Osteoblast (primary cell): Measurements from ENCODE around the gene PODXL2. TPM values are rescaled to one million over a fixed set of nuclear protein-coding genes. Genes with fewer than 3 reads are reported as not detected.

Experiments used
- DNase-seq: peaks from one replicate; pipeline ENCODE4 v3.0.0; 2011; ENCODE audit warnings: low spot score, mixed read lengths; ENCODE audit not compliant: insufficient read length; ENCODE audit errors: missing footprints
- H2AFZ ChIP-seq: 2 replicates; pipeline ENCODE4 v1.6.0; 2011; ENCODE audit warnings: mild to moderate bottlenecking, low read length
- H3K27ac ChIP-seq: 2 replicates; pipeline ENCODE4 v1.5.1; 2011; ENCODE audit warnings: mild to moderate bottlenecking, low read depth, low read length, moderate library complexity
- H3K27me3 ChIP-seq: 2 replicates; pipeline ENCODE4 v1.6.0; 2012; ENCODE audit warnings: mild to moderate bottlenecking, control low read depth, inconsistent platforms, low read length, moderate library complexity; ENCODE audit not compliant: insufficient read depth
- H3K36me3 ChIP-seq: 2 replicates; pipeline ENCODE4 v1.5.1; 2011; ENCODE audit warnings: mild to moderate bottlenecking, low read length, control low read depth, moderate library complexity; ENCODE audit not compliant: insufficient read depth
- H3K4me1 ChIP-seq: 2 replicates; pipeline ENCODE4 v1.5.1; 2011; ENCODE audit warnings: mild to moderate bottlenecking, low read length, control low read depth, moderate library complexity; ENCODE audit not compliant: insufficient read depth
- H3K4me2 ChIP-seq: 2 replicates; pipeline ENCODE4 v1.6.0; 2011; ENCODE audit warnings: mild to moderate bottlenecking, low read length; ENCODE audit not compliant: insufficient read depth
- H3K4me3 ChIP-seq: fragments of 200-600 bp; sonication (generic); 3 replicates; pipeline ENCODE4 v1.5.1; 2012; ENCODE audit warnings: mild to moderate bottlenecking, low read length, inconsistent platforms; ENCODE audit not compliant: insufficient read depth
- H3K79me2 ChIP-seq: 2 replicates; pipeline ENCODE4 v1.6.0; 2012; ENCODE audit warnings: mild to moderate bottlenecking, low read length, control low read depth, inconsistent platforms; ENCODE audit not compliant: insufficient read depth
- H3K9me3 ChIP-seq: 2 replicates; pipeline ENCODE4 v1.5.1; 2011; ENCODE audit warnings: low read depth, low read length, control low read depth
- H4K20me1 ChIP-seq: 2 replicates; pipeline ENCODE4 v1.6.0; 2012; ENCODE audit warnings: mild to moderate bottlenecking, low read length, control low read depth; ENCODE audit not compliant: insufficient read depth
- total RNA-seq: library from RNA; depleted of rRNA; stranded (reverse); fragments of >200 nt; gene quantifications from 2 replicates; pipeline ENCODE4 v1.2.3, GENCODE V29; 2012
- TF ChIP-seq, protein P1 (sequence below): IDR thresholded peaks from 2 replicates; pipeline ENCODE4 v1.5.1; 2011; ENCODE audit warnings: mild to moderate bottlenecking, low read depth, low read length, moderate library complexity; ENCODE audit errors: extremely low read depth

PODXL2 gene
- total RNA-seq, 1 donor, result 0.36 TPM

DNA sequence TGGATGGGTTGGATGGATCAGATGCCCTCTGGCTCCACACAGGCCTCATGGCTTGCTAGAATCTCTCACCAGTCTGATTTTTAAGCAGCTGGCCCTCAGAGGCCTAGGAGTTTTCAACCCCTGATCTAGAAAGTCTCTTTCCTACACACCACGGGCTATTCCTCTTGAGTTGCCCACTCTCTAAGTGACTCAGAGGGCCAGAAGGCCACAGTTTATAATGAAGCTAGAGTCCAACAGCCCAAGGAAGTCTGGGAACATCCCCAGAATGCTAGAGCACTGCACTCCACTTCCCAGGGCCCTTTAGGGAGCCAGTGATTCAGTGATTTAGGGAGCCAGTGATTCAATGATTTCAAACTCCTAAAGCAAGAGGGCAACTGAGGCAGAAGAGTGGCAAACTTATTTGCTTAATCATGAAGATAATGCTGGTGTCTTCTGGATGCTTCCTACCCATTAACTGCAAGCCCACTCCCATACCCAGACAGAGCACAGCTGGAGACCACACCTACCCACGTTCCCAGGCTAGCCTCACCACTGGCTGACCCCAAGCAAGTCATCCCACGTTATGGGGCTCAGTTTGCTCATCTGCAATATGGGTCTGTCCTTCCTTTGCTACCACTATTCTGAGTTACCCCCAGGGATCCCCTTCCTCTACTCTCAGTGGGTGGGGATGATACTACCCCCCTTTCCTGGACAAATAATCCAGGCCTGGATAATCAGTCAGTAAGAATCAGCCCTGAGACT lies 80.5 kb downstream of the PODXL2 start:
- Histone ChIP-seq H3K4me1 (peaks cover 6% of the 10 kb centered on the region), H3K4me2 (no peak overlapping the region), H3K27me3 (no peaks in the 10 kb centered on the region), H3K36me3 (peaks cover 2% of the 10 kb centered on the region), H2AFZ (no peak overlapping the region), H4K20me1 (no peaks in the 10 kb centered on the region), H3K27ac (peak overlapping the region; percentile 1), H3K79me2 (no peaks in the 10 kb centered on the region), H3K9me3 (no peaks in the 10 kb centered on the region), H3K4me3 (no peak overlapping the region)
- peak; percentile 83 for DNase-seq
- TF ChIP-seq, protein P1, sequence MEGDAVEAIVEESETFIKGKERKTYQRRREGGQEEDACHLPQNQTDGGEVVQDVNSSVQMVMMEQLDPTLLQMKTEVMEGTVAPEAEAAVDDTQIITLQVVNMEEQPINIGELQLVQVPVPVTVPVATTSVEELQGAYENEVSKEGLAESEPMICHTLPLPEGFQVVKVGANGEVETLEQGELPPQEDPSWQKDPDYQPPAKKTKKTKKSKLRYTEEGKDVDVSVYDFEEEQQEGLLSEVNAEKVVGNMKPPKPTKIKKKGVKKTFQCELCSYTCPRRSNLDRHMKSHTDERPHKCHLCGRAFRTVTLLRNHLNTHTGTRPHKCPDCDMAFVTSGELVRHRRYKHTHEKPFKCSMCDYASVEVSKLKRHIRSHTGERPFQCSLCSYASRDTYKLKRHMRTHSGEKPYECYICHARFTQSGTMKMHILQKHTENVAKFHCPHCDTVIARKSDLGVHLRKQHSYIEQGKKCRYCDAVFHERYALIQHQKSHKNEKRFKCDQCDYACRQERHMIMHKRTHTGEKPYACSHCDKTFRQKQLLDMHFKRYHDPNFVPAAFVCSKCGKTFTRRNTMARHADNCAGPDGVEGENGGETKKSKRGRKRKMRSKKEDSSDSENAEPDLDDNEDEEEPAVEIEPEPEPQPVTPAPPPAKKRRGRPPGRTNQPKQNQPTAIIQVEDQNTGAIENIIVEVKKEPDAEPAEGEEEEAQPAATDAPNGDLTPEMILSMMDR, result no peak

DNA sequence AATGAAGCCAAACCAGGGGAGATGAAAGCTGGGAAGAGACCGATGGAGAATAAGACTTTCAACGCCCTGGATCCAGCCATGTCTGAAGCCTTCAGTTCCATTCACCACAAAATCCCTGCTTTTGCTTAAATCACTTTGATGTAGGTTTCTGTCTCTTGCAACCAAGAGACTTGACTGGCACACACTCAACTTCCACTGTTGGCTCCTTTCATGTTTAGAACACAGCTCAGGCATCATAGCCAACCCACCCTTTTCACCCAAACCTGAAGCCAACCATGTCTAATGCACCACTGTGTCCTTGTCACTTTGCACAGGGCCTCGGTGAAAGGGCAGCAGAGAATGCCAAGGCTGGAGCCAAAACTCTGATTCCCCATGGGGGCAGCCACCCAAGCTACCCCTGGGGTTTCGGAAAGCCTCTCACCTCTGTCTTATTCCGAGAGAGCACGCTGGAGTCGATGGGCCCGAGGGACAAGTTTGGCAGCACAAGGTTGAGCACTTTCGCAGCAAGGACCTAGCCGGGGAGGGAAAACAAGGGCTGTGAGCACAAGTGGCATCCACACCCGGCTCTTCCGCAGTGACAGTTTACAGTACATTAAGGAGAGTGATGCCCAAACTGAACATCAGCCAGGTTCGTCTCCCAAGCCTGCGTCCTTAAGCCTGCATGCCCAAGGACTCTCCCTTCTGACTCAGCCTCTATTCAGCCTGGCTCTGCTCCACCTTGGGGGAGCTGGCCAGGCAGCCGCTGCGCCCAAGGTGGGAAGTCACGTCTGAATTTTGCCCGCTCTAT lies 81.4 kb downstream of the PODXL2 start:
- Histone ChIP-seq H2AFZ (no peak overlapping the region), H3K27ac (no peak overlapping the region), H3K27me3 (no peaks in the 10 kb centered on the region), H3K9me3 (no peaks in the 10 kb centered on the region), H3K4me2 (no peak overlapping the region), H3K79me2 (no peaks in the 10 kb centered on the region), H3K4me1 (peaks cover 6% of the 10 kb centered on the region), H3K4me3 (no peak overlapping the region), H4K20me1 (no peaks in the 10 kb centered on the region), H3K36me3 (peaks cover 4% of the 10 kb centered on the region)
- TF ChIP-seq, protein P1, result no peak
- no peak for DNase-seq

DNA sequence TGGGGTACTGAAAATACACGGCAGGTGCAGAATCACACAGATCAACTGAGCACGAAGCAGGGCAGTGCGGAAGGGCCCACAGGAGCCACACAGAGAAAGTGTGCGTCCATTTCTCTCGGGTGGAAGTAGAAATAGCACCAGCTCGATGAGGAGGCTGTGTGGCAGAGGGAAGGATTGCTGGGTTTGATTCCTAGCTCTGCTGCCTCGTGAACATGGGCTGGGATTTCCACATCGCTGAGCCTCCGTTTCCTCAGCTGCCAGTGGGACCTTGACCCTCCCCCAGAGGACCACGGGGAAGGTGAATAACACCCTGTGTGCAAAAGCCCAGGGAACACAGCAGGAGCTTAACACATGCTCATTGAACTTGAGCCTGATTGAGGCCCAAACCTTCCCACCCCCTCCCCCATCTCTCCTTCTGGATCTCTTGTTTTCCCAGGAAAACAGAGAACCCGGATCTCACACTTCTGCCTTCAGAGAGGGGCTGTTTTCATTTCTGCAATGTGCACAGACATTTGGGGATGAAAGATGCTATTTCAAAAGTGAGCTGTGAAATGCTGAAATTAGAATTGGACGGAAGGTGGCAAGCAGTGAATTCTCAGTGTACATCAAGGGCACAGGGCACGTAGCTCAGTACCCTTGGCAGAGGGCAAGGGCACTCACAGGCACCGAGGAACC lies 82.2 kb downstream of the PODXL2 start:
- no peaks in the 10 kb centered on the region for H3K27me3 ChIP-seq
- no peak overlapping the region for H2AFZ ChIP-seq
- H3K27ac ChIP-seq, result no peak overlapping the region
- H3K9me3 ChIP-seq, result no peaks in the 10 kb centered on the region
- no peak overlapping the region for H3K4me3 ChIP-seq
- TF ChIP-seq, protein P1, result no peak
- peaks cover 4% of the 10 kb centered on the region for H3K36me3 ChIP-seq
- DNase-seq, result no peak
- H3K4me1 ChIP-seq, result peaks cover 6% of the 10 kb centered on the region
- H3K4me2 ChIP-seq, result no peak overlapping the region
- no peaks in the 10 kb centered on the region for H3K79me2 ChIP-seq
- H4K20me1 ChIP-seq, result no peaks in the 10 kb centered on the region

DNA sequence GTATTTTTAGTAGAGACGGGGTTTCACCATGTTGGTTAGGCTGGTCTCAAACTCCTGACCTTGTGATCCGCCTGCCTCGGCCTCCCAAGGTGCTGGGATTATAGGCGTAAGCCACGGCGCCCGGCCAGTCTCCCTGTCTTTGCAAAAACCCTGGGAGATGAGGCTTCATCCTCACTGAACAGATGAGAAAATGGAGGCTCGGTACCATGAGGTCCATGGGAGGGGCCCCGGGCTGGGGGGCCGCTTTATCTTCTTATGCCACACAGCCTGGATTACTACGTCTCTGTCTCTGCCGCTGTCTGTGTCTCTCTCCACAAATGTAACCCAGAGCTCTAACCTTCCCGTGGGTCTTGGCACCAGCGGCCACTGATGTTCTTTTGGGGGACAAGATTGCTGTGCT lies 82.9 kb downstream of the PODXL2 start:
- Histone ChIP-seq H3K4me2 (no peak overlapping the region), H3K27ac (no peak overlapping the region), H3K36me3 (peaks cover 4% of the 10 kb centered on the region), H3K9me3 (no peaks in the 10 kb centered on the region), H3K4me3 (no peak overlapping the region), H3K27me3 (no peaks in the 10 kb centered on the region), H3K4me1 (peaks cover 6% of the 10 kb centered on the region), H3K79me2 (no peaks in the 10 kb centered on the region), H2AFZ (no peak overlapping the region), H4K20me1 (no peaks in the 10 kb centered on the region)
- TF ChIP-seq, protein P1, result no peak
- DNase-seq, result no peak
